Spleen (tissue), 7 donors: ENCODE measurements around the gene P2RX2.

Source experiments
- POLR2A ChIP-seq, 3 donors: fragments of 450-650 bp; IDR thresholded peaks; one replicate each; pipeline ENCODE4 v1.5.1; 2017; ENCODE audit warnings: antibody characterized with exemption in 3 of 3, mild to moderate bottlenecking in 1 of 3
- POLR2AphosphoS5 ChIP-seq, 3 donors: sonication (generic); formaldehyde crosslinking; IDR thresholded peaks; one replicate each; pipeline ENCODE4 v1.5.1; 2017; ENCODE audit warnings: antibody characterized with exemption in 3 of 3
- TF ChIP-seq, protein P1 (sequence below), 11 experiments: fragments of 200-600 bp in 7 of 11; fragments of 450-650 bp in 4 of 11; sonication (generic) in 4 of 11; IDR thresholded peaks in 8 of 11; conservative IDR thresholded peaks in 3 of 11; 1 replicate in 7 of 11; 2 replicates in 4 of 11; pipeline versions ENCODE4 v1.4.0 to v1.8.0; 2016 to 2021; ENCODE audit warnings: antibody characterized with exemption in 11 of 11, inconsistent platforms in 4 of 11, mild to moderate bottlenecking in 1 of 11
- donor health status: DM: no; HTN: no; CAD: no; lungs with moderate emphysema.
- donor health status: DM: no; HTN: no; CAD: no.
- donor health status: DM: no; HTN: no; CAD: no.

GRCh38 chr12:132624910-132625630 lies 6.5 kb downstream of the P2RX2 start:
- TF ChIP-seq POLR2A (IDR thresholded peaks at IDR 0.05) (no peak), POLR2AphosphoS5 (IDR thresholded peaks at IDR 0.05) (peak in 1 of 3 donors; percentile 7)
- TF ChIP-seq, protein P1, sequence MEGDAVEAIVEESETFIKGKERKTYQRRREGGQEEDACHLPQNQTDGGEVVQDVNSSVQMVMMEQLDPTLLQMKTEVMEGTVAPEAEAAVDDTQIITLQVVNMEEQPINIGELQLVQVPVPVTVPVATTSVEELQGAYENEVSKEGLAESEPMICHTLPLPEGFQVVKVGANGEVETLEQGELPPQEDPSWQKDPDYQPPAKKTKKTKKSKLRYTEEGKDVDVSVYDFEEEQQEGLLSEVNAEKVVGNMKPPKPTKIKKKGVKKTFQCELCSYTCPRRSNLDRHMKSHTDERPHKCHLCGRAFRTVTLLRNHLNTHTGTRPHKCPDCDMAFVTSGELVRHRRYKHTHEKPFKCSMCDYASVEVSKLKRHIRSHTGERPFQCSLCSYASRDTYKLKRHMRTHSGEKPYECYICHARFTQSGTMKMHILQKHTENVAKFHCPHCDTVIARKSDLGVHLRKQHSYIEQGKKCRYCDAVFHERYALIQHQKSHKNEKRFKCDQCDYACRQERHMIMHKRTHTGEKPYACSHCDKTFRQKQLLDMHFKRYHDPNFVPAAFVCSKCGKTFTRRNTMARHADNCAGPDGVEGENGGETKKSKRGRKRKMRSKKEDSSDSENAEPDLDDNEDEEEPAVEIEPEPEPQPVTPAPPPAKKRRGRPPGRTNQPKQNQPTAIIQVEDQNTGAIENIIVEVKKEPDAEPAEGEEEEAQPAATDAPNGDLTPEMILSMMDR (IDR thresholded peaks at IDR 0.05 in 8 of 11, conservative IDR thresholded peaks at IDR 0.05 in 3 of 11): no peak
